ENCODE results near the gene RPTOR.

RPTOR gene

GRCh38 chr17:80667462-80668277, 123.0 kb downstream of the RPTOR start:
- TF ChIP-seq ISL1 (CRISPR knock-in tag; IDR thresholded peaks at IDR 0.05) (no peak), SNAI2 (CRISPR knock-in tag; IDR thresholded peaks at IDR 0.05) (no peak), ZNF70 (CRISPR knock-in tag; IDR thresholded peaks at IDR 0.05) (no peak), PPARA (CRISPR knock-in tag; IDR thresholded peaks at IDR 0.05; ENCODE audit: borderline replicate concordance) (no peak), ZFP3 (CRISPR knock-in tag; IDR thresholded peaks at IDR 0.05) (no peak), ESRRG (CRISPR knock-in tag; IDR thresholded peaks at IDR 0.05) (no peak), RARB (CRISPR knock-in tag; IDR thresholded peaks at IDR 0.05) (no peak), GLIS3 (CRISPR knock-in tag; IDR thresholded peaks at IDR 0.05) (no peak), TCF4 (CRISPR knock-in tag; IDR thresholded peaks at IDR 0.05; ENCODE audit: borderline replicate concordance) (no peak), ZC3H10 (CRISPR knock-in tag; IDR thresholded peaks at IDR 0.05) (no peak)
- no peak for ATAC-seq

DNA sequence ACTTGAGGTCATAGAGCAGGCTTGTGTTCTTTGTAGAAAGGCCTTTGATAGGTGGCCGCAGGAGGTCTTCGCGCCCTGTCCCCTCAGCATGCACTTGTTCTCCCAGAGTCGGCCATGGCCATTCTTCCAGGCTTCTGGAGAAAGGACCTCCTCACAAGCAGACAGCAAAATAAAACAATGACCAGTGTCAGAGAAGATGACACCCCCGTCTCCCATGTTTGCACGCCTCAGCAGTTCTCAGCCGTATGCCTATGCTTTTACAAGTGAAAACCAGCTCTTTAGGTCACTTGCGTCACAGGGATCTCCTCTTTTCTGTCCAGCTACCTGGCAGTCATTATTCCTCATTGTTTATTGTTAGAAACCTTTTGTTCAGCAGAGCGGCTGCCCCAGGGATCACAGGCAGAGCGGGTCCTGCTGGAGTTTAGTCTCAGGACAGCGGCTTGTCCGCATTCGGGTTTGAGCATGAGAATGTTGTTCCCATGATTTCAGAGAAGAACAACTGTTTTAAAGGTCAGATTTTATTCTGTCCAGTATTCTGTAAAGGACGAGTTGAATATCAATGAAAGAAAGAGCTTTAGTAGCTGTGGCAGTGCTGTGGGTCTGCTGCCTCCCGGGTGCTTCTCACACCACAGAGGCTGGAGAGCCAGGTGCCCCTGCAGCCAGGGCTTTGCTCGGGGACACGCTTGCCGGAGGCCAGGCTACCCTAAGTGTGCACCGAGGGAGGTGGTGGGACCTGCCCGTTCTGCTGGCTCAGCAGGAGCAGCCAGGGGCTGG, 123.9 kb downstream of the RPTOR start:
- ATAC-seq, result no peak
- TF ChIP-seq RARB (CRISPR knock-in tag; IDR thresholded peaks at IDR 0.05), result no peak
- TF ChIP-seq, protein P1, sequence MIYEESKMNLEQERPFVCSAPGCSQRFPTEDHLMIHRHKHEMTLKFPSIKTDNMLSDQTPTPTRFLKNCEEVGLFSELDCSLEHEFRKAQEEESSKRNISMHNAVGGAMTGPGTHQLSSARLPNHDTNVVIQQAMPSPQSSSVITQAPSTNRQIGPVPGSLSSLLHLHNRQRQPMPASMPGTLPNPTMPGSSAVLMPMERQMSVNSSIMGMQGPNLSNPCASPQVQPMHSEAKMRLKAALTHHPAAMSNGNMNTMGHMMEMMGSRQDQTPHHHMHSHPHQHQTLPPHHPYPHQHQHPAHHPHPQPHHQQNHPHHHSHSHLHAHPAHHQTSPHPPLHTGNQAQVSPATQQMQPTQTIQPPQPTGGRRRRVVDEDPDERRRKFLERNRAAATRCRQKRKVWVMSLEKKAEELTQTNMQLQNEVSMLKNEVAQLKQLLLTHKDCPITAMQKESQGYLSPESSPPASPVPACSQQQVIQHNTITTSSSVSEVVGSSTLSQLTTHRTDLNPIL (CRISPR knock-in tag; IDR thresholded peaks at IDR 0.05; ENCODE audit: low read depth), result no peak
- no peak for TF ChIP-seq POU6F1 (CRISPR knock-in tag; IDR thresholded peaks at IDR 0.05; ENCODE audit: borderline replicate concordance, low read depth)
- no peak for TF ChIP-seq GLIS3 (CRISPR knock-in tag; IDR thresholded peaks at IDR 0.05)
- TF ChIP-seq ESRRG (CRISPR knock-in tag; IDR thresholded peaks at IDR 0.05), result no peak
- no peak for TF ChIP-seq ZNF8 (CRISPR knock-in tag; IDR thresholded peaks at IDR 0.05)
- TF ChIP-seq SNAI2 (CRISPR knock-in tag; IDR thresholded peaks at IDR 0.05), result no peak

DNA sequence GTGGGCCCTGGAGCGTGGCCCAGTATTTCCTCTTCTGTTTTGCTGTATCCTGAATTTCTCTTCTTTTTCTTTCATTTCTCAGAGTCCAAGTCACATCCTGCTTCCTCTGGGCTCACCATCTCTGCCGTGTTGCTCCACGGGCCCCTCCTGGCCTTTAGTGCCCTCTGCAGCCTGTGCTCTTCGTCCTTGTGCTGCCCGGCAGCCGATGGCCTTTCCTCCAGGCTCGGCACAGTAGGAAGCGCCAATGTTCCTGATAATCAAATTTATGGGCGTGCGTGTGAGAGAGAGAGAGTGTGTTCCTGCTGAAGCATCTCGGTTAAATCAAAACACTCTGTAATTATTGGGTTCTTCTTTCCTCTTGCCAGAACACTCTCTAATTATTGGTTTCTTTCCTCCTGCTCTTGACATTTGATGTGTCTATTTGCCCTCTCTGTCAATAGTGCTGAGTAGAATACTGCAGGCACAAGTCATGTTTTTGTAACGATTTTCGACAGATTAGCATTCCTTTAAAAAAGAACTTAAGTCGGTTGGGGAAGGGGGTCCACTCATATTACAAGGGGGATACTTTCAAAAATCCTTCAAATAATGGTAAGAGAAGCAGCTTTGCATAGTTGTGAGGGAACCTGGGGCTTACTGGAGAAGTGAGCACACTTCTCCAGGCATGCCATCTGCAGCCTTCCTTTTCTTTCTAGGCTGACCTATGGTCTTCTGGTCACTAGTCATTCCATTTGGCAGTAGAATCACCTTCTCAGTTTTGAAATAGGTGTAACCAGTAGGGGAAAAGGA, 126.6 kb downstream of the RPTOR start:
- no peak for ATAC-seq

More for the DNA sequence above, 126.6 kb downstream of the RPTOR start:
- no peak for TF ChIP-seq ZNF8 (CRISPR knock-in tag; IDR thresholded peaks at IDR 0.05)
- no peak for TF ChIP-seq ZNF565 (CRISPR knock-in tag; conservative IDR thresholded peaks at IDR 0.05; ENCODE audit: low read depth)
- no peak for TF ChIP-seq TSHZ2 (CRISPR knock-in tag; IDR thresholded peaks at IDR 0.05)
- TF ChIP-seq TCF4 (CRISPR knock-in tag; IDR thresholded peaks at IDR 0.05; ENCODE audit: borderline replicate concordance), result no peak
- no peak for TF ChIP-seq ZFP3 (CRISPR knock-in tag; IDR thresholded peaks at IDR 0.05)
- no peak for TF ChIP-seq GLIS3 (CRISPR knock-in tag; IDR thresholded peaks at IDR 0.05)
- TF ChIP-seq POU6F1 (CRISPR knock-in tag; IDR thresholded peaks at IDR 0.05; ENCODE audit: borderline replicate concordance, low read depth), result no peak
- TF ChIP-seq SNAI2 (CRISPR knock-in tag; IDR thresholded peaks at IDR 0.05), result no peak
- no peak for TF ChIP-seq BACH2 (CRISPR knock-in tag; IDR thresholded peaks at IDR 0.05; ENCODE audit: borderline replicate concordance)

All from SK-N-SH treated with all-trans-retinoic acid at 6 μM for 48 hours (cell line).